PC-3 (cell line): ENCODE measurements around the gene CEP152. TPM values are rescaled to one million over a fixed set of nuclear protein-coding genes. Genes with fewer than 3 reads are reported as not detected.
A peak's percentile ranks its signal among the peaks of the same experiment; 100 is the strongest.

Source experiments
- ATAC-seq: fragments of 200-7000 bp; cut with Tn5 transposase; 2 replicates; pipeline ENCODE4 v1.9.1; 2020; ENCODE audit warnings: mild to moderate bottlenecking, moderate library complexity
- BruUV-seq: library from RNA; stranded (reverse); fragments of 400-500 nt; replicated peaks from 2 replicates; lab custom pipeline; 2021; lab: Mats Ljungman, UMichigan
- CTCF ChIA-PET: fragments of 300-600 bp; sonication (Branson Sonifier 250); formaldehyde crosslinking; loops from one replicate; lab custom pipeline; 2022; ENCODE audit warnings: antibody characterized with exemption; lab: Charles Lee
- POLR2A ChIA-PET: fragments of 300-600 bp; sonication (Branson Sonifier 250); formaldehyde crosslinking; loops from one replicate; lab custom pipeline; 2022; ENCODE audit warnings: antibody characterized with exemption; ENCODE audit not compliant: unreplicated experiment; lab: Charles Lee
- DNase-seq: peaks from one replicate; pipeline ENCODE4 v3.0.0-alpha.2; 2015
- H2AFZ ChIP-seq: fragments of 300-600 bp; sonication (generic); 2 replicates; pipeline ENCODE4 v1.6.0; 2016; ENCODE audit warnings: antibody characterized with exemption, low read length
- H3F3A ChIP-seq: fragments of 300-600 bp; sonication (generic); one replicate; pipeline ENCODE4 v1.6.0; 2017; ENCODE audit warnings: antibody characterized with exemption, low read length, control low read depth, mild to moderate bottlenecking; ENCODE audit not compliant: unreplicated experiment
- H3K27ac ChIP-seq: fragments of 300-600 bp; sonication (generic); 2 replicates; pipeline ENCODE4 v1.5.1; 2016; ENCODE audit warnings: mild to moderate bottlenecking, low read length
- H3K27me3 ChIP-seq: fragments of 300-600 bp; sonication (generic); 2 replicates; pipeline ENCODE4 v1.6.1; 2016; ENCODE audit warnings: low read length, mixed read lengths
- H3K36me3 ChIP-seq: fragments of 300-600 bp; sonication (generic); 2 replicates; pipeline ENCODE4 v1.6.1; 2016; ENCODE audit warnings: low read depth, mixed run types, low read length, mixed read lengths
- H3K4me1 ChIP-seq: fragments of 300-600 bp; sonication (generic); 2 replicates; pipeline ENCODE4 v1.5.1; 2016; ENCODE audit warnings: low read length; ENCODE audit not compliant: insufficient read depth
- H3K4me2 ChIP-seq: fragments of 300-600 bp; sonication (generic); 2 replicates; pipeline ENCODE4 v1.6.0; 2016; ENCODE audit warnings: low read length
- H3K4me3 ChIP-seq: fragments of 300-600 bp; sonication (generic); 2 replicates; pipeline ENCODE4 v1.5.1; 2016; ENCODE audit warnings: mild to moderate bottlenecking, low read length, mixed read lengths
- H3K79me2 ChIP-seq: fragments of 300-600 bp; sonication (generic); 2 replicates; pipeline ENCODE4 v1.6.1; 2017; ENCODE audit warnings: low read length, mixed read lengths
- H3K9ac ChIP-seq: fragments of 300-600 bp; sonication (generic); 2 replicates; pipeline ENCODE4 v1.6.0; 2016; ENCODE audit warnings: mild to moderate bottlenecking, low read length
- H3K9me2 ChIP-seq: fragments of 300-600 bp; sonication (generic); replicated peaks from 2 replicates; pipeline ENCODE4 v1.6.1; 2016; ENCODE audit warnings: mixed run types, low read length, mixed read lengths
- H3K9me3 ChIP-seq: fragments of 300-600 bp; sonication (generic); 2 replicates; pipeline ENCODE4 v1.6.1; 2016; ENCODE audit warnings: low read length, mixed read lengths
- H4K20me1 ChIP-seq: fragments of 300-600 bp; sonication (generic); 2 replicates; pipeline ENCODE4 v1.6.1; 2016; ENCODE audit warnings: low read length, mixed read lengths
- CTCF ChIP-seq: fragments of 300-600 bp; sonication (generic); conservative IDR thresholded peaks from 2 replicates; pipeline ENCODE4 v1.5.1; 2017; ENCODE audit warnings: antibody characterized with exemption, low read depth, mild to moderate bottlenecking, low read length
- EZH2 ChIP-seq: fragments of 300-600 bp; sonication (generic); IDR thresholded peaks from one replicate; pipeline ENCODE4 v1.6.1; 2017; ENCODE audit warnings: antibody characterized with exemption, mild to moderate bottlenecking, low read length; ENCODE audit not compliant: unreplicated experiment
- EZH2phosphoT487 ChIP-seq: fragments of 300-600 bp; sonication (generic); IDR thresholded peaks from 2 replicates; pipeline ENCODE4 v1.6.1; 2018; ENCODE audit warnings: mild to moderate bottlenecking, antibody characterized with exemption, low read length, borderline replicate concordance
- intact Hi-C: fragments of 100-400 bp; cut with micrococcal nuclease; formaldehyde crosslinking; loops from 2 replicates; pipeline ENCODE4 v1.9.0; 2023
- total RNA-seq: library from RNA; depleted of rRNA; stranded (reverse); fragments of >200 nt; gene quantifications from 2 replicates; pipeline ENCODE4 v1.2.3, GENCODE V29; 2014

The CEP152 gene
- total RNA-seq, 1 experiment from 2014 or later = 7.5 TPM

GRCh38 chr15:48695827-48696573 is 114.9 kb downstream of the CEP152 start:
- H3K9me2 ChIP-seq = no peaks in the 10 kb centered on the region
- no peaks in the 10 kb centered on the region for H3K27me3 ChIP-seq
- TF ChIP-seq EZH2 = no peak
- TF ChIP-seq CTCF = no peak
- TF ChIP-seq EZH2phosphoT487 = no peak
- ChIA-PET POLR2A (no interaction called here), CTCF (no interaction called here)
- ATAC-seq = no peak
- H3K79me2 ChIP-seq = no peaks in the 10 kb centered on the region
- DNase-seq = no peak
- H3K4me1 ChIP-seq = peaks cover 32% of the 10 kb centered on the region
- no TSS peak for BruUV-seq
- H3K4me3 ChIP-seq = no peak overlapping the region
- intact Hi-C loops = no loop called here
- no peak overlapping the region for H2AFZ ChIP-seq
- no peaks in the 10 kb centered on the region for H4K20me1 ChIP-seq
- H3K36me3 ChIP-seq = no peaks in the 10 kb centered on the region
- H3K4me2 ChIP-seq = peak overlapping the region; percentile 55
- H3K9ac ChIP-seq = no peak overlapping the region
- no peaks in the 10 kb centered on the region for H3K9me3 ChIP-seq
- peaks cover 7% of the 10 kb centered on the region for H3F3A ChIP-seq
- peak overlapping the region; percentile 56 for H3K27ac ChIP-seq

- peak overlapping the region; percentile 56 for H3K27ac ChIP-seq
- intact Hi-C loops = no loop called here
- ATAC-seq = peak; percentile 80
- TF ChIP-seq EZH2phosphoT487 (no peak), CTCF (no peak), EZH2 (no peak)
- H3K4me2 ChIP-seq = peak overlapping the region; percentile 55
- BruUV-seq = no TSS peak
- no peaks in the 10 kb centered on the region for H3K27me3 ChIP-seq
- peaks cover 7% of the 10 kb centered on the region for H3F3A ChIP-seq
- H3K79me2 ChIP-seq = no peaks in the 10 kb centered on the region
- POLR2A ChIA-PET = no interaction called here
- H4K20me1 ChIP-seq = no peaks in the 10 kb centered on the region
- H3K9ac ChIP-seq = no peak overlapping the region
- H3K36me3 ChIP-seq = no peaks in the 10 kb centered on the region
- H3K9me2 ChIP-seq = no peaks in the 10 kb centered on the region
- CTCF ChIA-PET = no interaction called here
- H3K9me3 ChIP-seq = no peaks in the 10 kb centered on the region
- H3K4me1 ChIP-seq = peaks cover 32% of the 10 kb centered on the region
- no peak overlapping the region for H2AFZ ChIP-seq
- H3K4me3 ChIP-seq = no peak overlapping the region
- peak; percentile 65 for DNase-seq
Observed at GRCh38 chr15:48695088-48695826, 115.6 kb downstream of the CEP152 start.
